ENCODE measurements around the gene LEUTX.
"Not testable (repeated sequence)": the region's sequence is repeated elsewhere in the genome, so short reads cannot be mapped to it uniquely, and the experiment has no call there.

Gene LEUTX

DNA sequence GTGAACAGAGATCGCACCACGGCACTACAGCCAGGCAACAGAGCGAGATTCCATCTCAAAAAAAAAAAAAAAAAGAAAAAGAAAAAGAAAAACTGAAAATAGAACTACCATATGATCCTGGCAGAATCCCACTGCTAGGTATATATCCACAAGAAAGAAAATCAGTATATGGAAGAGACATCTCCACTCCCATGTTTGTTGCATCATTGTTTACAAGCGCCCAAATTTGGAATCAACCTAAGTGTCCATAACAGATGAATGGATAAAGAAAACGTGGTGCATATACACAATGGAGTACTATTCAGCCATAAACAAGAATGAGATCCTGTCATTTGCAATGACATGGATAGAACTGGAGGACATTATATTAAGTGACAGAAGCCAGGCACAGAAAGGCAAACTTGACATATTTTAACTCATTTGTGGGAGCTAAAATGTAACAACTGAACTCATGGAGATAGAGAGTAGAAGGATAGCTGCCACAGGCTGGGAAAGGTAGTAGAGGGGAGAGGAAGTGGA, 29.3 kb downstream of the LEUTX start:
- H3K9ac ChIP-seq (ENCODE audit: low read length): no peak overlapping the region
- no peaks in the 10 kb centered on the region for H4K20me1 ChIP-seq (ENCODE audit: low read depth, low read length)
- no peaks in the 10 kb centered on the region for H3K36me3 ChIP-seq (ENCODE audit: low read length)
- H3K79me2 ChIP-seq (ENCODE audit: insufficient read depth, low read length): no peaks in the 10 kb centered on the region
- no peaks in the 10 kb centered on the region for H3F3A ChIP-seq (ENCODE audit: insufficient read depth)
- no peak overlapping the region for H2AFZ ChIP-seq (ENCODE audit: low read depth, low read length, severe bottlenecking)
- no peak overlapping the region for H3K4me3 ChIP-seq (ENCODE audit: insufficient read depth, low read length, poor library complexity, severe bottlenecking)
- no peak overlapping the region for H3K27ac ChIP-seq (ENCODE audit: low read depth, low read length)
- H3K9me3 ChIP-seq (ENCODE audit: insufficient read depth, low read length): no peaks in the 10 kb centered on the region
- TF ChIP-seq, protein P1, sequence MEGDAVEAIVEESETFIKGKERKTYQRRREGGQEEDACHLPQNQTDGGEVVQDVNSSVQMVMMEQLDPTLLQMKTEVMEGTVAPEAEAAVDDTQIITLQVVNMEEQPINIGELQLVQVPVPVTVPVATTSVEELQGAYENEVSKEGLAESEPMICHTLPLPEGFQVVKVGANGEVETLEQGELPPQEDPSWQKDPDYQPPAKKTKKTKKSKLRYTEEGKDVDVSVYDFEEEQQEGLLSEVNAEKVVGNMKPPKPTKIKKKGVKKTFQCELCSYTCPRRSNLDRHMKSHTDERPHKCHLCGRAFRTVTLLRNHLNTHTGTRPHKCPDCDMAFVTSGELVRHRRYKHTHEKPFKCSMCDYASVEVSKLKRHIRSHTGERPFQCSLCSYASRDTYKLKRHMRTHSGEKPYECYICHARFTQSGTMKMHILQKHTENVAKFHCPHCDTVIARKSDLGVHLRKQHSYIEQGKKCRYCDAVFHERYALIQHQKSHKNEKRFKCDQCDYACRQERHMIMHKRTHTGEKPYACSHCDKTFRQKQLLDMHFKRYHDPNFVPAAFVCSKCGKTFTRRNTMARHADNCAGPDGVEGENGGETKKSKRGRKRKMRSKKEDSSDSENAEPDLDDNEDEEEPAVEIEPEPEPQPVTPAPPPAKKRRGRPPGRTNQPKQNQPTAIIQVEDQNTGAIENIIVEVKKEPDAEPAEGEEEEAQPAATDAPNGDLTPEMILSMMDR (IDR thresholded peaks at IDR 0.05; ENCODE audit: insufficient read depth, low read length, poor library complexity, severe bottlenecking): no peak
- no peak for TF ChIP-seq EZH2phosphoT487 (conservative IDR thresholded peaks at IDR 0.05; ENCODE audit: low read length)
- H3K4me2 ChIP-seq (ENCODE audit: low read depth, low read length, poor library complexity, severe bottlenecking): no peak overlapping the region
- H3K27me3 ChIP-seq (ENCODE audit: low read length): no peaks in the 10 kb centered on the region
- no peaks in the 10 kb centered on the region for H3K9me2 ChIP-seq (replicated peaks; ENCODE audit: insufficient read depth, low read length)

DNA sequence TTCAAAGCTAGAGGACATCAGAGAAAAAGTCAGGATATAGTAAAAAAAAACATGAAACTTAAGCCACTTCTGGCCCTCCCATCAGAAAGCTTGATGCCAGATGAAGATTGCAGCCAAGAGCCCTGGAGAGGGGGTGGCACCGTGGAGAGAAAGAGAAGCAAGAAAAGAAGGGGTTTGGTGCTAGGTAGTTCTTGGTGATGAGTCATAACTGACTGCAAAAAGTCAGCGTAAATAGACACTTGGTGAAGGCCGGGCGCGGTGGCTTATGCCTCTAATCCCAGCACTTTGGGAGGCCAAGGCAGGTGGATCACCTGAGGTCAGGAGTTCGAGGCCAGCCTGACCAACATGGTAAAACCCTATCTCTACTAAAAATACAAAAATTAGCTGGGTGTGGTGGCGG, 30.0 kb downstream of the LEUTX start:
- H2AFZ ChIP-seq (ENCODE audit: low read depth, low read length, severe bottlenecking); H4K20me1 ChIP-seq (ENCODE audit: low read depth, low read length); H3K79me2 ChIP-seq (ENCODE audit: insufficient read depth, low read length); H3K27ac ChIP-seq (ENCODE audit: low read depth, low read length); H3K27me3 ChIP-seq (ENCODE audit: low read length); H3K36me3 ChIP-seq (ENCODE audit: low read length); H3K9ac ChIP-seq (ENCODE audit: low read length); H3K4me2 ChIP-seq (ENCODE audit: low read depth, low read length, poor library complexity, severe bottlenecking); H3F3A ChIP-seq (ENCODE audit: insufficient read depth); H3K9me3 ChIP-seq (ENCODE audit: insufficient read depth, low read length); H3K9me2 ChIP-seq (replicated peaks; ENCODE audit: insufficient read depth, low read length); H3K4me3 ChIP-seq (ENCODE audit: insufficient read depth, low read length, poor library complexity, severe bottlenecking): not testable (repeated sequence)

DNA sequence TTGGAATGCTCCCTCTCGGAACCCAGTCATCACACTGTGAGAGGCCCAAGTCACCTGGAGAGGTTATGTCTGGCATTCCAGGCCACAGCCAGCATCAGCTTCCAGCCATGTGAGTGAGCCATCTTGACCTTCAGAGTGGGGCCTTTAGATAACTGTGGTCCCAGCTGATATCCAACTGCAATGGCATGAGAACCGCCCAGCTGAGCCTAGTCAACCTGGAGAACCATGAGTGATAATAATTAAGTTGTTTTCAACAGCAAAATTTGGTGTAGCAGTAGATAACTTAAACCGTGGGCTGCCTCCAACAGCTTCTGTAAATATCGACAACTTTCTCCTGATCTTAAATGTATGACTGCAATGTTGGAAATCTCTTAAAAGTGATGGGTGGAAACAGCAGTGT, 30.7 kb downstream of the LEUTX start:
- TF ChIP-seq, protein P1 (IDR thresholded peaks at IDR 0.05; ENCODE audit: insufficient read depth, low read length, poor library complexity, severe bottlenecking): no peak
- TF ChIP-seq EZH2phosphoT487 (conservative IDR thresholded peaks at IDR 0.05; ENCODE audit: low read length): no peak
- no peaks in the 10 kb centered on the region for H3K79me2 ChIP-seq (ENCODE audit: insufficient read depth, low read length)
- H3K9ac ChIP-seq (ENCODE audit: low read length): no peak overlapping the region
- H4K20me1 ChIP-seq (ENCODE audit: low read depth, low read length): no peaks in the 10 kb centered on the region
- H3K9me2 ChIP-seq (replicated peaks; ENCODE audit: insufficient read depth, low read length): no peaks in the 10 kb centered on the region
- no peak overlapping the region for H2AFZ ChIP-seq (ENCODE audit: low read depth, low read length, severe bottlenecking)
- no peak overlapping the region for H3K4me3 ChIP-seq (ENCODE audit: insufficient read depth, low read length, poor library complexity, severe bottlenecking)
- no peaks in the 10 kb centered on the region for H3K9me3 ChIP-seq (ENCODE audit: insufficient read depth, low read length)
- H3K4me2 ChIP-seq (ENCODE audit: low read depth, low read length, poor library complexity, severe bottlenecking): no peak overlapping the region
- H3K36me3 ChIP-seq (ENCODE audit: low read length): no peaks in the 10 kb centered on the region
- no peak overlapping the region for H3K27ac ChIP-seq (ENCODE audit: low read depth, low read length)
- H3F3A ChIP-seq (ENCODE audit: insufficient read depth): no peaks in the 10 kb centered on the region
- no peaks in the 10 kb centered on the region for H3K27me3 ChIP-seq (ENCODE audit: low read length)

- H3F3A ChIP-seq (ENCODE audit: insufficient read depth): no peaks in the 10 kb centered on the region
- H3K27me3 ChIP-seq (ENCODE audit: low read length): no peaks in the 10 kb centered on the region
- no peak overlapping the region for H3K4me3 ChIP-seq (ENCODE audit: insufficient read depth, low read length, poor library complexity, severe bottlenecking)
- no peaks in the 10 kb centered on the region for H3K79me2 ChIP-seq (ENCODE audit: insufficient read depth, low read length)
- H3K9ac ChIP-seq (ENCODE audit: low read length): no peak overlapping the region
- H3K36me3 ChIP-seq (ENCODE audit: low read length): no peaks in the 10 kb centered on the region
- TF ChIP-seq, protein P1 (IDR thresholded peaks at IDR 0.05; ENCODE audit: insufficient read depth, low read length, poor library complexity, severe bottlenecking): no peak
- no peak for TF ChIP-seq EZH2phosphoT487 (conservative IDR thresholded peaks at IDR 0.05; ENCODE audit: low read length)
- H3K27ac ChIP-seq (ENCODE audit: low read depth, low read length): no peak overlapping the region
- H4K20me1 ChIP-seq (ENCODE audit: low read depth, low read length): no peaks in the 10 kb centered on the region
- no peak overlapping the region for H3K4me2 ChIP-seq (ENCODE audit: low read depth, low read length, poor library complexity, severe bottlenecking)
- H2AFZ ChIP-seq (ENCODE audit: low read depth, low read length, severe bottlenecking): no peak overlapping the region
- no peaks in the 10 kb centered on the region for H3K9me2 ChIP-seq (replicated peaks; ENCODE audit: insufficient read depth, low read length)
- no peaks in the 10 kb centered on the region for H3K9me3 ChIP-seq (ENCODE audit: insufficient read depth, low read length)
These were observed 31.8 kb downstream of the LEUTX start for GRCh38 chr19:39810424-39810823.

Measured in SU-DHL-6 (cell line).